Spleen (tissue), 7 donors: ENCODE measurements around the gene ALG8.

ENCODE experiments used
- POLR2A ChIP-seq, 3 donors: fragments of 450-650 bp; IDR thresholded peaks; one replicate each; pipeline ENCODE4 v1.5.1; 2017; ENCODE audit warnings: antibody characterized with exemption in 3 of 3, mild to moderate bottlenecking in 1 of 3
- TF ChIP-seq, protein P1 (sequence below), 11 experiments: fragments of 200-600 bp in 7 of 11; fragments of 450-650 bp in 4 of 11; sonication (generic) in 4 of 11; IDR thresholded peaks in 8 of 11; conservative IDR thresholded peaks in 3 of 11; 1 replicate in 7 of 11; 2 replicates in 4 of 11; pipeline versions ENCODE4 v1.4.0 to v1.8.0; 2016 to 2021; ENCODE audit warnings: antibody characterized with exemption in 11 of 11, inconsistent platforms in 4 of 11, mild to moderate bottlenecking in 1 of 11
- donor health status: DM: no; HTN: no; CAD: no; lungs with moderate emphysema.
- donor health status: DM: no; HTN: no; CAD: no.
- donor health status: DM: no; HTN: no; CAD: no.

DNA sequence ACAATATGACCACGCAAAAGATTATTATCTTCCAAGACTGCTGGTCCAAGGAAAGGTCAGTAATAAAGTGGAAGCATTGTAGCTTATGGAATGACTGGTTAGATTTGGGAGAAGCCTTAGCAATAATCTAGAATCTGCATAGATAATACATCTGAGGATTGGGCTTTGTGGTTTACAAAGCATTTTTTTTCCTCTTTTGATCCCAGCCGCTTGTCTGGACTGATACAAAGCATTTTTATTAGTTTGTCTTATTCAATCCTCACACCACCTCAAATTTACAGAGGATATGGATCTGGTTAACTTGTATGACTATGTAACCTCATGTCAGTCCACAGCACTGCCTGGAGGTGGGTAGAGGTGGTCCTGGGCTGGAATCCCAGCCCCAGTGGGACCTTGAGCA lies 76.8 kb downstream of the ALG8 start:
- TF ChIP-seq, protein P1, sequence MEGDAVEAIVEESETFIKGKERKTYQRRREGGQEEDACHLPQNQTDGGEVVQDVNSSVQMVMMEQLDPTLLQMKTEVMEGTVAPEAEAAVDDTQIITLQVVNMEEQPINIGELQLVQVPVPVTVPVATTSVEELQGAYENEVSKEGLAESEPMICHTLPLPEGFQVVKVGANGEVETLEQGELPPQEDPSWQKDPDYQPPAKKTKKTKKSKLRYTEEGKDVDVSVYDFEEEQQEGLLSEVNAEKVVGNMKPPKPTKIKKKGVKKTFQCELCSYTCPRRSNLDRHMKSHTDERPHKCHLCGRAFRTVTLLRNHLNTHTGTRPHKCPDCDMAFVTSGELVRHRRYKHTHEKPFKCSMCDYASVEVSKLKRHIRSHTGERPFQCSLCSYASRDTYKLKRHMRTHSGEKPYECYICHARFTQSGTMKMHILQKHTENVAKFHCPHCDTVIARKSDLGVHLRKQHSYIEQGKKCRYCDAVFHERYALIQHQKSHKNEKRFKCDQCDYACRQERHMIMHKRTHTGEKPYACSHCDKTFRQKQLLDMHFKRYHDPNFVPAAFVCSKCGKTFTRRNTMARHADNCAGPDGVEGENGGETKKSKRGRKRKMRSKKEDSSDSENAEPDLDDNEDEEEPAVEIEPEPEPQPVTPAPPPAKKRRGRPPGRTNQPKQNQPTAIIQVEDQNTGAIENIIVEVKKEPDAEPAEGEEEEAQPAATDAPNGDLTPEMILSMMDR (IDR thresholded peaks at IDR 0.05 in 8 of 11, conservative IDR thresholded peaks at IDR 0.05 in 3 of 11) = no peak
- no peak for TF ChIP-seq POLR2A (IDR thresholded peaks at IDR 0.05)
